ENCODE data around the gene PWP1. TPM values are rescaled to one million over a fixed set of nuclear protein-coding genes. Genes with fewer than 3 reads are reported as not detected.

The PWP1 gene
- total and polyA plus RNA-seq, 9 of the 15 experiments (the other 6 are each of a cell fraction or from before 2014, with no cell fraction given): 61.6 to 401 (median 111) TPM

DNA sequence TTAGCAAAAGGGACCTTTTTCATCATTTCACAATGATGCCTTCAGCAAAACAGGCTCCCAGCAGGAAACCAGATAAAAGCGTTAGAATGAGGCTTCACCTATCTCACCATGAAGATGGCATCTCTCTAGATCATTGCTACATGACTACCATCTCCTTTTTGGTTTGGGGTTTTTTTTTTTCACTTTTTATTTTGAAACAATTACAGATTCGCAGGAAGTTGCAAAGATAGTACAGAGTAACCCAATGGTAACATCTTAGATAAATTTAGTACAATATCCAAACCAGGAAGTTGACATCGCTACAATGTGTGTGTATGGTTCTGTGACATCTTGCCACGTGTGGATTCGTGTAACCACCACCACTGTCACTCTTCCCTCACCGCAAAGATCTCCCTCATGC lies 22.3 kb upstream of the PWP1 start:
- Histone ChIP-seq H3K9ac (ENCODE audit: insufficient read depth in 1 of 2, low read depth in 2 of 2, low read length in 2 of 2) (no peak overlapping the region), H2AFZ (ENCODE audit: low read depth, low read length) (no peak overlapping the region), H4K20me1 (replicated peaks; ENCODE audit: control insufficient read depth, insufficient read depth, low read length) (0 out of 2 replicates have a peak, but pooled peaks cover 3% of the 10 kb centered on the region), H3K36me3 (ENCODE audit: control insufficient read depth, insufficient read depth, low read length) (no peaks in the 10 kb centered on the region), H3K9me1 (ENCODE audit: control insufficient read depth, insufficient read depth, low read length) (no peaks in the 10 kb centered on the region), H3K27ac (ENCODE audit: extremely low read depth, low read depth, low read length) (no peak overlapping the region), H3K9me3 (replicated peaks; ENCODE audit: control insufficient read depth, insufficient read depth, low read depth, low read length) (no peaks in the 10 kb centered on the region), H3K79me2 (ENCODE audit: control insufficient read depth, insufficient read depth, low read length) (no peaks in the 10 kb centered on the region), H3K4me2 (ENCODE audit: insufficient read depth, low read length) (no peak overlapping the region), H3K4me3 (no peak overlapping the region), H3K27me3 (ENCODE audit: control insufficient read depth in 2 of 2, insufficient read depth in 2 of 2, low read length in 2 of 2) (peaks cover 40 to 51% of the 10 kb centered on the region in 2 experiments), H3K4me1 (replicated peaks in 1 of 2; ENCODE audit: control insufficient read depth in 2 of 2, insufficient read depth in 2 of 2, low read length in 2 of 2) (peaks cover 0 to 3% of the 10 kb centered on the region in 2 experiments; a peak in 3 of 5 replicates)
- intact Hi-C loops (cut with micrococcal nuclease): no loop called here
- in situ Hi-C loops (cut with MboI): no loop called here
- no peak for FAIRE-seq
- ChIA-PET CTCF (ENCODE audit: low intra/inter-chr PET ratio) (no interaction called here), POLR2A (no interaction called here)
- BruUV-seq (replicated peaks): no TSS peak
- WGBS (ENCODE audit: insufficient coverage, low coverage, missing lambda C conversion rate): 1% methylated on average over 6 of the region's 6 CpGs
- no peak for ATAC-seq
- no peak for DNase-seq (ENCODE audit: extremely low read depth in 1 of 4, low spot score in 3 of 4)
- TF ChIP-seq CBX3 (IDR thresholded peaks at IDR 0.05; ENCODE audit: borderline replicate concordance in 1 of 2, low read length in 2 of 2) (no peak), ZNF263 (CRISPR knock-in tag; IDR thresholded peaks at IDR 0.05; ENCODE audit: borderline replicate concordance) (no peak), ZNF431 (CRISPR knock-in tag; IDR thresholded peaks at IDR 0.05) (no peak), ARNT (IDR thresholded peaks at IDR 0.05) (no peak), MCM7 (IDR thresholded peaks at IDR 0.05) (no peak), MAFG (tag; conservative IDR thresholded peaks at IDR 0.05) (no peak), CHD1 (IDR thresholded peaks at IDR 0.05; ENCODE audit: low read length) (no peak), ZC3H11A (IDR thresholded peaks at IDR 0.05; ENCODE audit: low read depth, low read length) (no peak), GABPB2 (CRISPR knock-in tag; conservative IDR thresholded peaks at IDR 0.05) (no peak)
- TF ChIP-seq, protein P1, sequence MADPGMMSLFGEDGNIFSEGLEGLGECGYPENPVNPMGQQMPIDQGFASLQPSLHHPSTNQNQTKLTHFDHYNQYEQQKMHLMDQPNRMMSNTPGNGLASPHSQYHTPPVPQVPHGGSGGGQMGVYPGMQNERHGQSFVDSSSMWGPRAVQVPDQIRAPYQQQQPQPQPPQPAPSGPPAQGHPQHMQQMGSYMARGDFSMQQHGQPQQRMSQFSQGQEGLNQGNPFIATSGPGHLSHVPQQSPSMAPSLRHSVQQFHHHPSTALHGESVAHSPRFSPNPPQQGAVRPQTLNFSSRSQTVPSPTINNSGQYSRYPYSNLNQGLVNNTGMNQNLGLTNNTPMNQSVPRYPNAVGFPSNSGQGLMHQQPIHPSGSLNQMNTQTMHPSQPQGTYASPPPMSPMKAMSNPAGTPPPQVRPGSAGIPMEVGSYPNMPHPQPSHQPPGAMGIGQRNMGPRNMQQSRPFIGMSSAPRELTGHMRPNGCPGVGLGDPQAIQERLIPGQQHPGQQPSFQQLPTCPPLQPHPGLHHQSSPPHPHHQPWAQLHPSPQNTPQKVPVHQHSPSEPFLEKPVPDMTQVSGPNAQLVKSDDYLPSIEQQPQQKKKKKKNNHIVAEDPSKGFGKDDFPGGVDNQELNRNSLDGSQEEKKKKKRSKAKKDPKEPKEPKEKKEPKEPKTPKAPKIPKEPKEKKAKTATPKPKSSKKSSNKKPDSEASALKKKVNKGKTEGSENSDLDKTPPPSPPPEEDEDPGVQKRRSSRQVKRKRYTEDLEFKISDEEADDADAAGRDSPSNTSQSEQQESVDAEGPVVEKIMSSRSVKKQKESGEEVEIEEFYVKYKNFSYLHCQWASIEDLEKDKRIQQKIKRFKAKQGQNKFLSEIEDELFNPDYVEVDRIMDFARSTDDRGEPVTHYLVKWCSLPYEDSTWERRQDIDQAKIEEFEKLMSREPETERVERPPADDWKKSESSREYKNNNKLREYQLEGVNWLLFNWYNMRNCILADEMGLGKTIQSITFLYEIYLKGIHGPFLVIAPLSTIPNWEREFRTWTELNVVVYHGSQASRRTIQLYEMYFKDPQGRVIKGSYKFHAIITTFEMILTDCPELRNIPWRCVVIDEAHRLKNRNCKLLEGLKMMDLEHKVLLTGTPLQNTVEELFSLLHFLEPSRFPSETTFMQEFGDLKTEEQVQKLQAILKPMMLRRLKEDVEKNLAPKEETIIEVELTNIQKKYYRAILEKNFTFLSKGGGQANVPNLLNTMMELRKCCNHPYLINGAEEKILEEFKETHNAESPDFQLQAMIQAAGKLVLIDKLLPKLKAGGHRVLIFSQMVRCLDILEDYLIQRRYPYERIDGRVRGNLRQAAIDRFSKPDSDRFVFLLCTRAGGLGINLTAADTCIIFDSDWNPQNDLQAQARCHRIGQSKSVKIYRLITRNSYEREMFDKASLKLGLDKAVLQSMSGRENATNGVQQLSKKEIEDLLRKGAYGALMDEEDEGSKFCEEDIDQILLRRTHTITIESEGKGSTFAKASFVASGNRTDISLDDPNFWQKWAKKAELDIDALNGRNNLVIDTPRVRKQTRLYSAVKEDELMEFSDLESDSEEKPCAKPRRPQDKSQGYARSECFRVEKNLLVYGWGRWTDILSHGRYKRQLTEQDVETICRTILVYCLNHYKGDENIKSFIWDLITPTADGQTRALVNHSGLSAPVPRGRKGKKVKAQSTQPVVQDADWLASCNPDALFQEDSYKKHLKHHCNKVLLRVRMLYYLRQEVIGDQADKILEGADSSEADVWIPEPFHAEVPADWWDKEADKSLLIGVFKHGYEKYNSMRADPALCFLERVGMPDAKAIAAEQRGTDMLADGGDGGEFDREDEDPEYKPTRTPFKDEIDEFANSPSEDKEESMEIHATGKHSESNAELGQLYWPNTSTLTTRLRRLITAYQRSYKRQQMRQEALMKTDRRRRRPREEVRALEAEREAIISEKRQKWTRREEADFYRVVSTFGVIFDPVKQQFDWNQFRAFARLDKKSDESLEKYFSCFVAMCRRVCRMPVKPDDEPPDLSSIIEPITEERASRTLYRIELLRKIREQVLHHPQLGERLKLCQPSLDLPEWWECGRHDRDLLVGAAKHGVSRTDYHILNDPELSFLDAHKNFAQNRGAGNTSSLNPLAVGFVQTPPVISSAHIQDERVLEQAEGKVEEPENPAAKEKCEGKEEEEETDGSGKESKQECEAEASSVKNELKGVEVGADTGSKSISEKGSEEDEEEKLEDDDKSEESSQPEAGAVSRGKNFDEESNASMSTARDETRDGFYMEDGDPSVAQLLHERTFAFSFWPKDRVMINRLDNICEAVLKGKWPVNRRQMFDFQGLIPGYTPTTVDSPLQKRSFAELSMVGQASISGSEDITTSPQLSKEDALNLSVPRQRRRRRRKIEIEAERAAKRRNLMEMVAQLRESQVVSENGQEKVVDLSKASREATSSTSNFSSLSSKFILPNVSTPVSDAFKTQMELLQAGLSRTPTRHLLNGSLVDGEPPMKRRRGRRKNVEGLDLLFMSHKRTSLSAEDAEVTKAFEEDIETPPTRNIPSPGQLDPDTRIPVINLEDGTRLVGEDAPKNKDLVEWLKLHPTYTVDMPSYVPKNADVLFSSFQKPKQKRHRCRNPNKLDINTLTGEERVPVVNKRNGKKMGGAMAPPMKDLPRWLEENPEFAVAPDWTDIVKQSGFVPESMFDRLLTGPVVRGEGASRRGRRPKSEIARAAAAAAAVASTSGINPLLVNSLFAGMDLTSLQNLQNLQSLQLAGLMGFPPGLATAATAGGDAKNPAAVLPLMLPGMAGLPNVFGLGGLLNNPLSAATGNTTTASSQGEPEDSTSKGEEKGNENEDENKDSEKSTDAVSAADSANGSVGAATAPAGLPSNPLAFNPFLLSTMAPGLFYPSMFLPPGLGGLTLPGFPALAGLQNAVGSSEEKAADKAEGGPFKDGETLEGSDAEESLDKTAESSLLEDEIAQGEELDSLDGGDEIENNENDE (IDR thresholded peaks at IDR 0.05; ENCODE audit: low read depth, low read length): no peak
